GM21367 (cell line): ENCODE measurements around the gene ASS1.
"Not testable (repeated sequence)": the region's sequence is repeated elsewhere in the genome, so short reads cannot be mapped to it uniquely, and the experiment has no call there.

ENCODE experiments used
- ATAC-seq: cut with Tn5 transposase; IDR thresholded peaks from one replicate; pipeline ENCODE4 v1.9.1; 2021; ENCODE audit not compliant: unreplicated experiment

The ASS1 gene

DNA sequence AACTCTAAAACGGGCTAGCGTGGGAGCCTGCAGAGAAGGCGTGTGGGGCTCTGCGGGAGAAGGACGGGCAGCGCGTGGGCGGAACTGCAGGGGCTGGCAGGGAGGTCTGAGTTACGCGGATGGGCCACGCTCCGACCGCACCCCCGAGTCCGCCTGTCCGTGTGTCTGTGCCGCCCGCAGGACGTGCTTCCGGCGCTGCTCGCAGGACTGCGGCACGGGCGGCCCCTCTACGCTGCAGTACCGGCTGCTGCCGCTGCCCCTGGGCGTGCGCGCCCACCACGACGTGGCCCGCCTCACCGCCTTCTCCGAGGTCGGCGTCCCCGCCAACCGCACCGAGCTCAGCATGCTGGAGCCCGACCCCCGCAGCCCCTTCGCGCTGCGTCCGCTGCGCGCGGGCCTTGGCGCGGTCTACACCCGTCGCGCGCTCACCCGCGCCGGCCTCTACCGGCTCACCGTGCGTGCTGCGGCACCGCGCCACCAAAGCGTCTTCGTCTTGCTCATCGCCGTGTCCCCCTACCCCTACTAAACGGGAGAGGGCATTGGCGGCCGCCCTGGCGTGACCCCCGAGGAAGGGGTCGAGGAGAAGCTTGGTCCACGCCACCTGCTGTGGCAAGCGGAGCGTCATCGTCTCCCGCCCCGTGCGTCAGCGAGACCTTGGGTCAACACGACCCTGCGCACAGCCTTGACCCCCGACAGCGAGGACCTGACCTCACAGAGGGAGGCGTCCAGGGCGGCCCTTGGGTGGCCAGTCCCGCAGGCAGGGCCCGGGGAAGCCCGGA, 11.4 kb upstream of the ASS1 start:
- ATAC-seq, result no peak

DNA sequence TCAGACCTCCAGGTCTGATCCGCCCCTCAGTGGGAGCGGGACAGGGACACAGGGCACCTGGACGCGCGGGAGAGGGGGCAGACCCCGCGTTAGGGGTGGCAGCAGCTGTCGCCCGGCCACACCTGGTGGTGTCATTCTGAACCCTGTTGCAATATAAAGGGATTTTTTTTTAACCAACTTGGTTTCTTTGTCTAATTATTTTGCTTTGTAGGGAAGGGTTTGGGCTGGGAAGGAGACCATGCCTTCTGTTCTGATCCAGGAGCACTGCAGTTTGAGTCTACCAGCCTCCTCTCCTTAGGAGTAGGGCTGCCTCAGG, 10.9 kb upstream of the ASS1 start:
- ATAC-seq, result no peak

DNA sequence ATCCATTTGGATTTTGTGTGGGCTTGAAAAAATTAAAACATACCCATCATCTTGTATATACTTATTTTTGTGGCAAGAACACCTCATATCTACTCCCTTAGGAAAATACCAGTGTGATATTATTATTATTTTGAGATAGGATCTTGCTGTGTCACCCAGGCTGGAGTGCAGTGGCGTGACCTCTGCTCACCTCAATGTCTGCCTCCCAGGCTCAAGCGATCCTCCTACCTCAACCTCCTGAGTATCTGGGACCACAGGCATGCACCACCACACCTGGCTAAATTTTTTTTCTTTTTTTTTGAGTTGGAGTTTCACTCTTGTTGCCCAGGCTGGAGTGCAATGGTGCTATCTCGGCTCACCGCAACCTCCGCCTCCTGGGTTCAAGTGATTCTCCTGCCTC, 10.1 kb upstream of the ASS1 start:
- ATAC-seq, result not testable (repeated sequence)

DNA sequence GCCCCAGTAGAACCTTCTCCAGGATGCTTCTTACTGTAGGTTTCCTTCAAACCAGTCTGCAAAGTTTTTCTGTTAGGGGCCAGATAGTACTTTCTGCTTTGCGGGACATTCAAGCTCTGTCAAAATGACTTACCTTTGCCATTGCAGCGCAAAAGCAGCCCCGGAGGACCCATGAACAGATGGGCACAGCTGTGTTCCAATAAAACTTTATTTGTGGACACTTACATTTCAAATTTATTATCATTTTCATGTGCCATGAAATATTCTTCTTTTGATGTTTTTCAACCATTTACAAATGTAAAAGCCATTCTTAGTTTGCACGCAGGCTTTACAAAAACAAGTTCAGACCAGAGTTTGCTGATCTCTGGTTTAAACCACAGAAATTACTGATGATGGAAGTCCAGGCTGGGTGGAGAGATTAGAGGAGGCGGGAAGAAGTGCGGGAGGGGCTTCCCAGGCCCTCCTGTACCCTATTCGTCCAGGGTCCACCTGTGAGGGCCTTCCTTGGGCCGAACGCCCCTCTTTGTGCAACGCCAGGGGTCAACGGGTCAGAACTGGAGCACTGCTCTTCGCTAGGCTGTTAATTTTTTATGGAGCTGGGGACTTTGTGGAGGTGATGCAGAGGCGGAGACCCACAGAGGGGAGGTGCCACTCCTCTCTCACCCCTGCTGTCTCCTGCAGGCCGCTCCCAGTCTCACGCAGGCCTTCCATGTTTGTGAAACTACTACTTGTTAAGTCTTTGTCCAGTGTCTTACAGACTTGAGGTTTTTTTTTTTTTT, 7.6 kb upstream of the ASS1 start:
- no peak for ATAC-seq

DNA sequence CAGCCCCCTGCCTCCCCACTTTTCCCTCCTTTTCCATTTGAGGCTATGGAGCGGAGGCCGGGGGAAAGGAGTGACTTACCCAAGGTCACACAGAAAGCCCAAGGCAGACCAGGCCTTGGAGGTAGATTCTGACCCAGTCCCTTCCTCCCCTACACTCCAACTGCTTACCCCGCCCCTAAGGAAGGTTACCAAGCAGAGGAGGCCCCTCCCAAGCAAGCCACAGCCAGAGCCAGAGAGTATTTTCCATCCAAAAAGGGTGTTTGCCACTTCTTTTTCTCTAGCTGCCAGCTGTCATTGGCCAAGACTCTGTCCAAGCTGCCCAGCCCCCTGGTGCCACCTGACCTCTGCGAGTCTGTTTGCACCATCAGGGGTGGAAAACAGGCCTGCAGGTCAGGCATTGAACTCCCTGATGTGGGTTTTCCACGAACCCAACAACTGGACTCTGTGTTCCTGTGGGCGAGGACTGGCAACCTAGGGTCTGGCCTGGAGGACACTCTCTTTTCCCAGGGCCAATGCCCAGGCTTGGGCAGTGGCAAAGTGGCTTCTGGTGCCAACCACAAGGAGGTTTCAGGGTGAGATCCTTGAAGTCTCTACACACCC, 6.3 kb upstream of the ASS1 start:
- ATAC-seq, result no peak

DNA sequence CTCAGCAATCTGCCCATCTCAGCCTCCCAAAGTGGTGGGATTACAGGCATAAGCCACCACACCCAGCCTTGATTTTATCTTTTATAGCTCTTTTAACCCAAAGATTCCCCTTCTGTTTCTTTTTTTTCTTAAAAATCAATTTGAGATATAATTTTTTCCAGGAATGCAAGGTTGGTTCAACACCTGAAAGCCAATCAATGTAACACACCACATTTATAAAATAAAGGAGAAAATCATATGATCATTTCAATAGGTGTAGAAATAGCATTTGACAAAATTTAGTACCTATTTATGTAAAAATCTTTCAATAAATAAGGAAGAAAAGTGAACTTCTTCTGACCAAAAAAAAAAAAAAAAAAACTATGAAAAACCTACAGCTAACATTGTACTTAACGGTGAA, 3.7 kb upstream of the ASS1 start:
- no peak for ATAC-seq

DNA sequence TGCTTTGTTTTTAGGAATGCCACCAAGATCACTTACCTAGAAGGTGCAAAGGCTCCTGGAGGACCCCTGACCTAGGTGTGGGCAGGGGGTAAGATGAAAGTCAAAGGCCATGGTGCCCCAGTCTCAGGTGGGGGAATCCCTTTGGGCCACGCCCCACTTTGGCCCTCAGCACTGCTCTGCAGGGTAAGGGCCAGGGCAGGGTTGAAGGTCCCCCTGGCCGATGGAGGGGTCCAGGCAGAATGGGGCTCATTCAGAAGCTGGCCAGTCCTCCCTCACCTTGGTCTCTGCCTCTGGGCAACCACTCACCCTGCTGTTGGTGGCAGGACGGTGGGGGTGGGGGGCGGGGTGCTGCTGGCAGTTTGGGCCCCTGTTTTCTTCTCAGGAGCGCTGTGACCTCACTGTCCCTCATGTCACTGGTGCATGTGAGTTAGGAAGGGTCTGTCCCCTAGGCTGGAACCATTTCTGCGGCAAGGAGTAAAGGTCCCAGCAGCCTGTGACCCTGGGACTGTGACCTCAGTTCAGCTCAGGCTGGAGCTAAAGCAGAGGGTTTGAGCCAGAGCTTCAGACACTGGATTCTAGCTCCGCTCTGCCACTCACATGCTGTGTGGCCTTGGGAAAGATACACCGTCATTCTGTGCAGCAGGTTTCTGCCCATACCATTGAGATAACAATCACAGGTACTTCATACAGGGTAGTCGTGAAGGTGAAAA, 1.9 kb upstream of the ASS1 start:
- ATAC-seq, result no peak

DNA sequence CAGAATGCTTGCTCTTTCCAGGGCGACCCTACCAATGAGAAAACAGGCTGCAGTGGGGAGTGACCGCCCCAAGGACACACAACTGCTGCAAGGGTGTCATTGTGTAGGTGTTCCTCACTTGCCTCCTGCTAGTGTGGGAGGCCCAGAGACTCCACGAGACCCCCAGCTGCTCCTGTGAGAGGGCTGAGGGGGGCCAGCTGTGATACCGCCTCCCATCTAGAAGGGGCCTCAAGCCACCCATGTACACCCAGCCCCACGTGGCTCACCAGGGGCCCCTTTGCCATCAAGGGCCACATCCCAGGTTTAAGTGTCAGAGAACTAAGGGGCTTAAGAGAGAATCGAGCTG, 1.3 kb upstream of the ASS1 start:
- no peak for ATAC-seq

DNA sequence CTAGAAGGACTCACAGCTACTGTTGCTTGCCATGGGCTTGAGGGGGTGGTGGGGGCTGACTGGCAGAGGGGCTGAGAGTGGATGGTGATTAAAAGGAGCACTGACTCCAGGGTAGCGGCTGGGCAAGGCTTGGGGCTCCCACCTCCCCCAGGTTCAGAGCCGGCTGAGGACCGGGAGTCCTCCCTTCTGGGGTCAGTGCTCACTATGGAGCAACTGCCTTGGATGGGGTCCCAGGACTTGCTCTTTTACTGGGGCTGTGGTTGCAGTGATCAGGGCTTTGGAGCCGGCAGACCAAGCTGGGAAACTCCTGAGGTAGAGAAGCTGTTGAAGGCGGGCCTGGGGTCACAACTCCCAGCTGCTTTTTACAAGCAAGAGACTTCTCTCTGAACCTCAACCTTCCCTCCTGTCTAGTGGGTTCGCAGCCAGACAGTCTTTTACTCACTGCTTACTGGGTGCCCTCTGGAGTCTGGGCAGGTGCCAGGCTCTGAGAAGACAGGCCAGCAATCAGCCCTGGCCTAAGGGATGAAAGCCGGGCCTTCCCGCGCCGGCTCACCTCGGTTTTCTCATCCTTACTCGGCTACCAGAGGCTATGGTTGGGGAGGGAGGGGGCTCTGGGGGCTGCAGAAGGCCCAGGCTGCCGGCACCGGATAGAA, 795 bp upstream of the ASS1 start:
- no peak for ATAC-seq

DNA sequence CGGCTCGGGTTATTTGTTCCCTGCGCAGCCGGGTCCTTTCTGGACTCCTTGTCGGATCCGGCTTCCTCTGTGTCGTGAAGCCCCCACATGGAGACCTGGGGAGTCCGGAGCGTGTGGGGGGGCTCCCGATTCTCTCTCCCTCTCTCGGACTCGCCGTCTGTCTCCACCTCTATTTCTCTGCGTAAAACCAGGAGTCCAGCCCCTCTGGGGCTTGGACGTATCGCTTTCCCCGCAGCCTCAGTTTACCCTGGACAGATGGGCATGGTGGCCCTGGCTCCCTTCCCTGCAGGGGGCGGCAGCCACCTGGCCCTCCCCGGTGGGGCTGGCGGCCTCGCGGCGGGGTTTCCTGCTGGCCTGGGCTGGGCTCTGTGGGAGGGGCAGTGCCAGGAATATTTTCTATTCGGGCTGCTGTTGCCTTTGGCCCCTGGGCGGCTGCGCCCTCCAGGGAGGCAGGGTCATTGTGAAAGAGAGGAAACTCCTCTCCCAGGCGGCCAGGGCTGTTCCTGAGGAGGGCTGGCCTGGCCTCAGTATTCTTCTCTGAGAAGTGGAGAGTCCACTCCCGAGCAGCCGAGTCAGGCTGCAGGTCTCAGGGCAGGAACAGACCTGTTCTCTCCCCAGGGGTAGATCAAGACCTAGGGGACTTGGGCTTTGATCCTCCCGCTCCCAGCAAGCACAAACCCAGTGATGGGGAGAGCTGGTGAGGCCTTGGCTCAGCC, 665 bp downstream of the ASS1 start:
- no peak for ATAC-seq

DNA sequence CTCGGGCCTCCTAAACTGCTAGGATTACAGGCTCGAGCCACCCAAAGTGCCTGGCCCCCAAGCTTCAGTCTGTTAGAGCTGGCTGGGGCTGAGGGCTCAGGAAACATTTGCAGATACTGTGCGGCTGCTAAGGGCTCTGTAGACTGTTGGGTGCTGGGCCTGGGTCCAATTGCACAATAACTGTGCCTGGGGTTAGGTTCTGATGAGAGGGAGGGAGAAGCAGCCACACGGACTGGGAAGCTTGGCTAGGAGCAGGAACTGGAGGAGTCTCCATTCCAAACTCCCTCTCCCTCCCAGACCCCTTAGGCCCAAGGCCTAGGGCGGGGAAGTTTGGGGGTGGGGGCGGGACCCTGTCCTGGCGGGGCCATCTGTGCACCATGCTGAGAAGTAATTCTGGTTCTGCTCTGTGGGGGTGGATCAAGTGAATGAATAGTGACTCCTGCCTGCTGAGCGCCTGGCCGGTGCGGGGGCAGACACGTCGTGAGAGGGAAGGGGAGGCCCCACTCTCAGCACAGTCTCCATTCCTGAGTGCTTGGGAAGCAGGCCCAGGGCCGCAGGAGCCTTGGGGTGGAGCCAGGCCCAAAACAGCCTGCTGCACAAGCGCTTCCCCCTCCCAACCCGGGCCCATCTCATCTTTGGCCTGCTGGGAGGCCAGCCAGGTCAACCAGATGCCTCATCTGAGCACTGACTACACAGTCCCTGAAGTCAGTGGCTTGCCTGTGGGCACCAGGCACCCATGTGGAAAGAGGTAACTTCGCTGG, 1.5 kb downstream of the ASS1 start:
- ATAC-seq, result no peak

DNA sequence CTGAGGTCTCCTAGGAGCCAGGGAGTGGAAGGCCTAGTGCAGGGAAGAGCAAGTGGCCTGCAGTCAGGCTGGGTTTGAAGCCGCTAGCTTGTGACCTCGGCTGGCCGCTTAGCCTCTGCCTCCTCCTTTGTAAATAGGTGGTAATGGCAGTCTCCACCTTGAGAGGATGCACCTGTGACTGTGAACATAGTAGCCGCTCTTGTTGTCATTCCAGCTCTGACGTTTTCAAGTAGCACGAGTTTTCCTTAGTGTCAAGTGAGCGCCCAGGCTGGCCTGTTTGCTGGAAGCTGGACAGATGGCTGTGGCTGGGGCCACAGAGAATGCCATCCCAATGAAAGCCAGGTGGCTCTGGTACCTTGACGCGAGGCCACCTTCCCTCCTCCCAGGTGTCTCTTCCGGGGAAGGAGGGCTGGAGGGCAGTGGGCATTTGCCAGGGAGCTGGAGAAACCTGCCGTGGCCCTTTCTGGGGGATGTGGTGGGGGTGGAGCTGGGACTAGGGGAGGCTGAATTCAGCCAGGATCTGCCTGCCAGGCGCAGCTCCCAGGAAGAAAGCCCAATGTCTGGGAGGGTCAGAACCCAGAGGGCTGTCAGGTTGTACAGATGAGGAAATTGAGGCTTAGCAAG, 2.5 kb downstream of the ASS1 start:
- no peak for ATAC-seq

DNA sequence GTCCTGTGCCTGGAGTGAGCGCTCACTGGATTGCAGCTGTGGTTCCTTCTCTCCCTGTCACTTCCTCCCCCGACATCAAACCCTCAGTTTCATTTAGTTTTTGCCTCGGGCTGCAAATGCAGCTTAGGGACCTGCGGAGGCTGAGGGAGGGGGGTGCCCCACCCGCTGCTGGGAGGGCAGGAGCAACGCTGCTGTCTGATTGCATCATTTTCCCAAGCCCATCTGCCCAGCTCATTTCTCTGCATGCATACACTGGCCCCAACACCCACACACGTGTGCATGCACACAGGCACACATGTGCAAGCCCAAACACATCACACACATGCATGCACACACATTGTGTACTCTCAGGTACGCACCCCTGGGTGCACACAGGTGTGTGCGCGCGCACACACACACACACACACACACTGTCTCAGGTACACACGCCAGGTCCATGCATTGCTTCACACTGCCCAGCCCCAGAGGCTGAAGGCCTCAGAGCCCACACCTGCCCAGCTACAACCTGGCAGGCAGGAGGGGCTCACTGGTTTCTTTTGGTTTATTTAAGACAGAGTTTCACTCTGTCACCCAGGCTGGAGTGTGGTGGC, 3.4 kb downstream of the ASS1 start:
- ATAC-seq, result no peak

DNA sequence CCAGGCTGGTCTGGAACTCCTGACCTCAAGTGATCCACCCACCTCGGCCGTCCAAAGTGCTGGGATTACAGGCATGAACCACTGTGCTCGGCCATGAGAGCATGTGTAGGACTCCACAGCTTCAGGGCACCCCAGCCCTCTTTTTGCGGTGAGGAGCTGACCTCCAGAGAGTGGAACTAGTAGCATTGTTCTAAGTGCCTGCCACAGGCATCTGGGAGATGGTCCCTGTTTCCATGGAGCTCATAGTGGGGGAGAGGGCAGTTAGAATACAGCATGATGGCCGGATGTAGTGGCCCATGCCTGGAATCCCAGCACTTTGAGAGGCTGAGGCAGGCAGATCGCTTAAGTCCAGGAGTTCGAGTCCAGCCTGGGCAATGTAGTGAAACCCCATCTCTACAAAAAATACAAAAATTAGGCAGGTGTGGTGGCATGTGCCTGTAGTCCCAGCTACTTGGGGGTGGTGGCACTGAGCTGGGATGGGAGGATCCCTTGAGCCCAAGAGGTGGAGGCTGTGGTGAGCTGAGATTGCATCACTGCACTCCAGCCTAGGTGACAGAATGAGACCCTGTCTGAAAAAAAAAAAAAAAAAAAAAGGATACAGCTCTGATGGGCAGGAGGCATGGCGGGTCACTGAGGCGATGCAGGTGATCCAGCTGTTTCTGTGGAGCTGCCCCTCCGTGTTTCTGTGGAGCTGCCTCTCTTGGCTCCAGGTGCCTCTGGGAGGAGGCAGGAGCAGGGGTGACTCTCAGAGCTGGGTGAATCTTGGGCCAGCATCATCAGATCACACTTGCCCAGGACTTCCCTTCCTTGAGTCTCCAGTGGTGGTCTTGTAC, 4.2 kb downstream of the ASS1 start:
- no peak for ATAC-seq

DNA sequence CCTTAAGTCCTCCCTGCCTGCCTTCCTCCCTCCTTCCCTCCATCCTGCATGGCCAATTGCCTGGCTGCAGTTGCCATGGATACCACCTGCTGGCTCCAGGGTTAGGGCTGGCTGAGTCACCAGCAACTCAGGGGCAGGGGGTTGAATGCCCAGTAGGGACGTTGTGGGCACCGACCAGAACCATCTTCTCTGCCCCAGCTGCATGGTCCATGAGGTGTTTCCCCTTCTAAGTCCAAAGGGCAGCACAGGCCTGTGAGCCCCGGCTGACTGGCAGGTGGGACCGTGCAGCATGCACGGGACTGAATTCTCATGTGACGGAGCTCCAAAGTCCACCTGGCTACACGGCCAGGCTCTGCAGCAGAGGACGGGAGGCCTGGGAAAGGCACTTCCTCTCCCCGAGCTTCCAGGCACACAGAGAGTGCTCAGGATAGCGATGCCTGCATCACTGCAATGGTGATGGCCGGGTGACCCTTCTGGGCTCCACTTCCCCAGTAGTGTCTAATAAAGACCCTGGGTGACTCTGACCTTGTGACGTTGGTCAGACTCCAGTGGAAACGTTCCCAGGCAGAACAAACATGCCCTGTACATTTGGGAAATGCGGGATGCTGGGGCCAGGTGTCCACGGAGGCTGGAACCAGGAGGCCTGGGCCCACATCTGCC, 5.7 kb downstream of the ASS1 start:
- ATAC-seq, result no peak

DNA sequence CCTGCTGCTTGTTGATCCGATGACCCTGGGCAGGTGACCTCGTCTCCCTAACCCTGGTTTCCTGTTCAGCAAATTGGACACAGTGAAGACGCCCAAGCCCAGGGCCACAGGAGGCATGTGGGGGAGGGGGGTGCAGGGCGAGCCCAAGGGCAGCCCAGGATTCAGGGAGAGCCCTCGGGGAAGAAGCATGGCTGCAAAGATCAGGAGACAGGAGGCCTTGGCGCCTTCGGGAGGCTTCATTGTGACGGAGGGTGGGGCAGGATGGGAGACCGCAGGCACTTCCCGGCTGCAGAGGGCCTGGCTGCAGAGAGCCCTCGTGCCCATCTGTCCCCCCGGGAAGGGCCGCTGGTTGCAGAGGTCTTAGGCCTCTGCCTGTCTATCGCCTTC, 6.2 kb downstream of the ASS1 start:
- no peak for ATAC-seq

DNA sequence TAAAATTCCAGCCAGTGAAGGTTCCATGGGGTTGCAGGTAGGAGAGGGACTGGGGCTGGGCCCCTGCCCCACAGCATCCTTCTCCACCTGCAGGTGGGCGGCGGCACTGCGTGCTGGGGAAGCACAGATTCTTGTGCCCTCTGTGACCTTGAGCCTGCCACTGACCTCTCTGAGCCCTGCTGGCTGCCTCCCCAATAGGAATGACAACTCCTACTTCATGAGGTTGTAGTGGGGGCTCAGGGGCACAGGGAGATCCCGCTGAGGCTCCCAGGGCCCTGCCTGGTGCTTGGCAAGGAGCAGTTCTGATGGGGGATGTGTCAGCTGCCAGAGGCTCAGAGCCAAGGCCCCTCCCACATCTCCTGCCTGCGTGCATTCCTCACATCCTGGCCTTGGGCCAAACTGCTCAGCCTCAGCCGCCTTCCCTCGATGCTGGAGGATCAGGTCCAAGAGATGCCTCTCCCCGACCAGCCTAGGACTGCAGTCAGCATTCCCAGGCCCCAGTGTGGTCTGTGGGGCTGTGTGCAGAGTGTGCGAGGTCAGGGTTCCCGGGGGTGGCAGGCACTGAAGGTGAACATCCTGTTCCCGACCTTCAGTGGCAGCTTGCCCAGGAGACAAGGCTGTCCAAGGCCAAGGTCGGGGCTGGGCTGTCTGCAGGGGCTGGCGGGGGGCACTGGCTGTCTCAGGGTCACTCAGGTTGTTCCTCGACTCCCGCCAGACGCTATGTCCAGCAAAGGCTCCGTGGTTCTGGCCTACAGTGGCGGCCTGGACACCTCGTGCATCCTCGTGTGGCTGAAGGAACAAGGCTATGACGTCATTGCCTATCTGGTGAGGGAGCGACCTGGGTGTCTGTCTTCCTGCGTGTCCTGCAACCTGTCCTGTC, 7.0 kb downstream of the ASS1 start:
- ATAC-seq, result no peak
